ENCODE data around the gene DCTN4.
"Not testable (repeated sequence)": the region's sequence is repeated elsewhere in the genome, so short reads cannot be mapped to it uniquely, and the experiment has no call there.

The DCTN4 gene

DNA sequence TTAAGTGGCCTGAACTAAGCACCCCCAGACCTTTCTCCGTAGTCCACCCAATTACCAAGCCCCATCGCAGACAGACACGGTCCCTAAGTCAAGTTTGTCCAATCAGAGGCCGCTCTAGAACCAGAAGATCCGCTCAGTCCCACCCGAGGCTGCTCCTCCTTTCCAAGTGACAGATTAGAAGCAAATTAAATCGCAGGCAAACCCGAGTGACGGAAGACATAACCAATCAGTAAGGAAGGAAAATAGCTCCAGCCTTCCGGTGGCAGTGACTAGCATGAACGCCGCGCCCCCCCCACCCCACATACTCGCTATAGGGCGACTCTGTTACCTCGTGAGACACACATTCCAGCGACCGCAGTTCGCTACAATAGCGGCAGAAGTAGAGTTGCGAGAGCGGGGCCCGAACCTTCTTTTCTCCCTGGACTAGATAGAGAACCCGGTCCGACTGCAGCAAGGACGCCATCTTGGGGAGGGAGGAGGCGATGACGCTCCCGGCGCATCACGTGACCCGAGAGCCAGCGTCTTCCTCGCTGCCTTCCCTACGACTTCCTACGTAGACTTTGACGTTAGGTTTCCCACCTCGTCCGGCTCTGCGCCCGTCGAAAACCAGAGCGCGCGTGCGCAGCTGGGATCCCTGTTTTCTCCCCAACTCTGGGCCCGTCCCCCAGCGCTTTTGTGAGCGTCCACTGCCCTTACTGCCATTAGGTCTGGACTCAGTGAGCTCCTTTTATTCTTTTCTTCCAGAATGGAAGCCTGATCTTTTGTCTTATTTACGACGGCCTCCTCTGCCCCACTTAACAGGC lies at the start of gene DCTN4:
TSS of gene DCTN4 (minus strand) at position 487 of the 803 bp plus-strand sequence. CDS start at position 463, 24 bp downstream.
- in situ Hi-C loops (cut with MboI; ENCODE audit: low sequenced_read_pairs) = no loop called here

DNA sequence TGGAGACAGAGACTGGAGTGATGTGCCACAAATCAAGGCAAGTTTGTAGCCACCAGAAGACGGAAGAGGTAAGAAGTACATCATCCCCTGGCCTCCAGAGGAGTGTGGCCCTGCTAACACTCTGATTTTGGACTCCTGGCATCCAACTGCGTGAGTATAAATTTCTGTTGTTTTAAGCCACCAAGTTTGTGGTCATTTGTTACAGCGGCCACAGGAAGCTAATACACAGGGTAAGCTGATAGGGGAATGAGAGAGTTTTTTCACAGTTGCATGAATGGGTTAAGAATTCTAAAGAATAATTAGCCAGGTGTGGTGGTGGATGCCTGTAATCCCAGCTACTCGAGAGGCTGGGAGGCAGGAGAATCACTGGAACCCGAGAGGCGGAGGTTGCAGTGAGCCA lies 45.6 kb upstream of the DCTN4 start:
- in situ Hi-C loops (cut with MboI; ENCODE audit: low sequenced_read_pairs) = no loop called here

DNA sequence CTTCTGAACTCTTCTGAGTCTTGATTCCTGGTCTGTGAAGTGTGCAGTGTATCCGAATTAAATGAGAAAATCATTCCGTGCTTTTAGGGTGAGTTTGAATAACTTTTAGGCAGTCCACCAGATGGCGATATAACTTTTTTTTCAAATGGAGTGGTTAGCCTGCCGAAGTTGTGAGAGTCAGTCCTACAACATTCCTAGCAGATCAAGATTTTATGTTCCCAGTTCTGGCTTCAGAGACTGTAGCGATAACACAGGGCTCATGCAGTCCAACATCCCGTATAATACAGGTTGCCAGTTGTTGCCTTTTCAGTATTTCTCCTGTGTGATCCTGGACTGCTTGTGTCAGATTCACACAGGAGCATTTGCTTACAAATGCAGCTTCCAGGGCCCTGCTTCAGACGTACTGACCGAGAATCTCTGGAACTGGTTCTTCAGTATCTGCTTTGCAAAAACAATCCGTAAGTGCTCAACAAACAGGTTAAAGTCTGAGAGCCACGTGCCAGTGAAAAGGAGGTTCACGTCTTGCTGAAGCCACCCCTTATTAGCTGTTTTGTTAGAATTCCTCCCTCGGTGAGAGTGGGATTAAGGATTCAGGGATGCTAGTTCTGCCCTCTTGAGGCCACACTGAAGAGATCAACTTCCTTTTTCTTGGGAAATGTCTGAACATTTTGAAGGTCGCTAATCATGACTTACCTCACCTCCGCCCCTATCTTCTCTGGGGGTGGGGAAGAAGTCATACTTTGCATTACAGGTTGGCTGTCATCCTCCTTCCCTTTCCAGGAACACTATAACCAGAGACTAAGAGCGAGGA lies 42.5 kb upstream of the DCTN4 start:
- in situ Hi-C loops (cut with MboI; ENCODE audit: low sequenced_read_pairs) = no loop called here

DNA sequence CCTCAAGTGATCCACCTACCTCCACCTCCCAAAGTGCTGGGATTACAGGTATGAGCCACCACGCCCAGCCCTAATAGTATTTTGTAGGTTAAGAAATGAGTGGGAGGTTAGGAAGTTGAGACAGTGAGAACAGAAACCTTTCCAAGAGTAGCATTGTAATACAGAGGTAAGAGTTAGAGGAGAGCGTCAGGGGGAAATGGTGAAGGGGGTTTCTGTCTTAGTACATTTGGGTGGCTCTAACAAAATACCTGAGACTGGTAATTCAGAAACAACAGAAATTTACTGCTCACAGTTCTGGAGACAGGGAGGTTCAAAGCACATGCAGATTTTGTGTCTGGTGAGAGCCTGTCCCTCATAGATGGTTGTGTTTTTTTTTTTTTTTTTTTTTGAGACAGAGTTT lies 38.6 kb upstream of the DCTN4 start:
- in situ Hi-C loops (cut with MboI; ENCODE audit: low sequenced_read_pairs) = no loop called here

DNA sequence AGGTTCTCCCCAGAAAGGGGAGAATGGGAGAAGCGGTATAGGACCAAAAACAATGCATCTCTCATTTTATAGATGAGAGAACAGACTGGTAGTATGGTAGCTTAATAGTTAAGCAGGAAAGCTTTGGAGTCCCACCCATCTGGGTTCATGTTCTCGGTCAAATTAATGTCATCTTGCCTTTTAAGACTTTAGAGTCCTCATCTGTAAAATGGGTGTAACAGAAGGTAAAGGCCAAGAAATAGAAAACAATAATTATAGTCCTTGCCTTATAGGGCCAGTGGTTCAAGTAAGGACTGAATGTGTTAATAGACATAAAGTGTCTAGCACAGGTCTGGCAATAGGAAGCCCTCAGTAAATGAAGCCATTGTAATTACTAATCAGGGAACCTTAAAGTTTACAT lies 36.1 kb upstream of the DCTN4 start:
- in situ Hi-C loops (cut with MboI; ENCODE audit: low sequenced_read_pairs) = no loop called here

DNA sequence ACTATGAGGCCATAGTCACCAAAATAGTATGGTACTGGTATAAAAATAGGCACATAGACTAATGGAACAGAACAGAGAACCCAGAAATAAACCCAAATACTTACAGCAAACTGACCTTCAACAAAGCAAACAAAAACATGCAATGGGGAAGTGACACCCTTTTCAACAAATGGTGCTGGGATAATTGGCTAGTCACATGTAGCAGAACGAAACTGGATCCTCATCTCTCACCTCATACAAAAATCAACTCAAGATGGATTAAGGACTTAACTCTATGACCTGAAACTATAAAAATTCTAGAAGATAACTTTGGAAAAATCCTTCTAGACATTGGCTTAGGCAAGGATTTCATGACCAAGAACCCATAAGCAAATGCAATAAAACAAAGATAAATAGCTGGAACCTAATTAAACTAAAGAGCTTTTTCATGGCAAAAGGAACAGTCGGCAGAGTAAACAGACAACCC lies 34.6 kb upstream of the DCTN4 start:
- in situ Hi-C loops (cut with MboI; ENCODE audit: low sequenced_read_pairs) = not testable (repeated sequence)

DNA sequence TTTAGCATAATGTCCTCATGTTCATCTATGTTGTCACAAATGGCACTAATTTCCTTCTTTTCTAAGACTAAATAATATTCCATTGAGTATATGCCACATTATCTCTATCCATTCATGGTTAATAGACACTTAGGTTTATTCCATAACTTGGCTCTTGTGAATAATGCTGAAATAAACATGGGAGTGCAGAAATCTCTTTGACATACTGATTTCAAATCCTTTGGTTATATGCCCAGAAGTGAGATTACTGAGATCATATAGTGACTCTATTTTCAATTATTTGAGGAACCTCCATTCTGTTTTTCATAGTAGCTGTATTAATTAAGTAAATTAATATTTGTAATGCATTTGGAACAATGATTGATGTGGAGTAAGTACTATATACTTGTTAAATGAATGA lies 32.7 kb upstream of the DCTN4 start:
- in situ Hi-C loops (cut with MboI; ENCODE audit: low sequenced_read_pairs) = no loop called here

DNA sequence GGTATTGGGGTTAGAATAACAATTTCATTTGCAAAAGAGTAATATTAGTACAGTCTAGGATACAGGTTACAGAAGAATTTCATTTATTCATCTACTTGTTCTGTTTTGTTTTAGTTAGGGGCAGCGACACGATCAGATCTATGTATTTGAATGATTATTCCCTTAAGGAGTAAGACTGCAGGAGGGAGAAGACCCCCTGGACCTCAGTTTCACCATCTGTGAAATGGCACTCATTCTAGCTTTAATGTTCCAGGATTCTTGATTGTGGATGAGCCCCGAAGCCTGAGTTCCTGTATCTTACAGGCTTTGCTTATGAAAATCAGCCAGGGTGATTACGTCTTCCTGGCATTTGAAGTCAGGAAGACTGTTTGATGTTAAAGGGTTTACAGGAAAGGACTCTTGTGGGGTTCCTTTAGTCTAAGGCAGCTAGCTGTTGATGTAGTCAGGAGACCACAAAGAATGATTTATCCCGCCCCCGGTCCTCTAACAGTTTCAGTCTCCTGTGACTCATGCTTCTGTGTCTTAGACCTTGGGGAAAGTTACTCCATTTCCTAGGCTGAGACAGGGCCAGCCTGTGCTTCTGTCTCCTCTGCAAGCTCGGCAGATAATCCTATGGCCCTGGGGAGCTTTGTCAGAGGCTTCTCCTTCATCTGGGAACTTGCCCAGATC lies 31.3 kb upstream of the DCTN4 start:
- in situ Hi-C loops (cut with MboI; ENCODE audit: low sequenced_read_pairs) = no loop called here

DNA sequence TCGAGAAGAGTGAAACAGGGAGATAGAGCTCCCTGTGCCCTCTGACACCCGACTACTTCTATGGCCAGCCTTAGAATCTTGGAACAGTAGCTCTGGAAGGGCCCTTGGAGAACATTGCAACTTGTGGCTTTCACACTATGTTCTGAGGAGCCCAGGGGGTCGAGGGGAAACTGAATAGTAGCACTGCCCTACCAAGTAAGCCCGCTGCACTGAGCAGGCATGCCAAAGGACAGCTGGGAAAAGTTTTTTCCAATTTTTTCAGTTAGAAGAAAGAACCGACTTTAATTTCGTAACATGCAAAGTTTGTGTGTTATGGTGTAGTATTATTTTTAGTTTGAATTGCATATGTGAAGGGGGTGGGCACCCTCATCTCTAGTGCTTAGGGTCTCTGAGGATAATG lies 30.6 kb upstream of the DCTN4 start:
- in situ Hi-C loops (cut with MboI; ENCODE audit: low sequenced_read_pairs) = no loop called here

DNA sequence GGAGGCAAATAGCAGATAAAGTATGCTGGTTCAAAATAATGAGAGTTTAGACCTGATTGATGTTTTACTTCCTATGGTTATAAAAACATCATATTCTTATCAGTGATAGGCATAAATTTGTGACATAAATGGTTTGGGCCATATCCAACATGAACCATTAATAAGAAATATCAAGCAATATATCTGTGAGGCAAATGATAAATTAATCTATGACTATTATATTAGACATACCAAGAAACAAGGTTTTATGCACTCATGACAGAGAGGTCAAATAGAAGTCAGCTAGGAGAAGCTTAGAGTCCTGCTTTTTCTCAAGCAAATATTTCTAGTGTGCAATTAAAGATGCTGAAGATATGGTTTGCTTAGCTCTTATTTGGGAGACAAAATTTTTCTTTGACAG lies 30.2 kb upstream of the DCTN4 start:
- in situ Hi-C loops (cut with MboI; ENCODE audit: low sequenced_read_pairs) = no loop called here

DNA sequence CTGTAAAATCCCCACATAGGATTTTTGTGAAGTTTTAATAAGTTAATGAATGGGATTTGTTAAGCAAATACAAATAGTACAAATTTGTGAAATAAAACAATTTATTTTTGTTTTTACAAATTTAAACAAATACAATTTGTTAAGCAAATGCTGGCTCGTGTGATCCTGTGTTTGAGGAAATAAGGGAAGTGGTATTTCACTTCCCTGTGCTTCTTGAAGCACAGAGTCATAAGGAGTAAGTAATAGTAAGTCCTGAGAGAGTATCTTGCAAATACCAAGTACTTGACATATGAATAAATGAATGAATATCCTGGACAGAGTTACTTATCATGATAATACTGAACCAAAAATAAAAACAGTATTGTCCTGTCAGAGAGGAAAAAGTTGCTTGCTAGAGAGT lies 28.8 kb upstream of the DCTN4 start:
- in situ Hi-C loops (cut with MboI; ENCODE audit: low sequenced_read_pairs) = no loop called here

DNA sequence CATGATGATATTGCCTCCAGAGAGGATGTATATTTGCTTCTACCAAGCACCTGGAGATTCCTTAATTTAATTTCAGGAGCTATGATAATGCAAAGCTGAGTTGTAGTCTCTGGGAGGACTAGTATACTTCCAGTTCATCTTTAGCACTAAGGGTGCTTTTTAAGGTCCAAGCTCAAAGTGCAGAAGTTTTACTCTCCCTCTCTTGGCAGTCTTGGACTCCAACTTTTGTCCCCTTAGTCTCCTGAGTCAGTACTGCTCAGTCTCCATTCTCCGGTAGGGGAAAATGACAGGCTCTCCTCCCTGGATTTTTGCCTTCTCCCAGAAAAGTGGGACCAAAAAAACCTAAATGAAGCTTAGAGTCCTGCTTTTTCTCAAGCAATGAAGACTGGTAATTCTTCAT lies 28.1 kb upstream of the DCTN4 start:
- in situ Hi-C loops (cut with MboI; ENCODE audit: low sequenced_read_pairs) = no loop called here

DNA sequence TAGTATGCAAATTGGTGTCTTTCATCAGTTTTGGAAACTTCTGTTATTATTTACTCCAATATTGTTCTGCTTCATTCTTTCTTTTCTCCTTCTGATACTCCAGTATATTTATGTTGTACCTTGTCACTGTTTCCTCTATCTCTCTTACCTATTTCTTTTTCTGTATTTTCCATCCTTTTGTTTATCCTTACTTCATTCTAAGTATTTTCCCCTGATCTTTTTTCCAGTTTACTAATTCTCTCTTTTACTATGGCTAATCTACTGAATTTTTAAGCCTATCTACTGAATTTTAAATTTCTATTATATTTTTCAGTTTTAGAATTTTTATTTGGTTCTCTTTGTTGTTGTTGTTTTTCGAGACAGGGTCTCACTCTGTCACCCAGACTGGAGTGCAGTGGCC lies 27.1 kb upstream of the DCTN4 start:
- in situ Hi-C loops (cut with MboI; ENCODE audit: low sequenced_read_pairs) = no loop called here

DNA sequence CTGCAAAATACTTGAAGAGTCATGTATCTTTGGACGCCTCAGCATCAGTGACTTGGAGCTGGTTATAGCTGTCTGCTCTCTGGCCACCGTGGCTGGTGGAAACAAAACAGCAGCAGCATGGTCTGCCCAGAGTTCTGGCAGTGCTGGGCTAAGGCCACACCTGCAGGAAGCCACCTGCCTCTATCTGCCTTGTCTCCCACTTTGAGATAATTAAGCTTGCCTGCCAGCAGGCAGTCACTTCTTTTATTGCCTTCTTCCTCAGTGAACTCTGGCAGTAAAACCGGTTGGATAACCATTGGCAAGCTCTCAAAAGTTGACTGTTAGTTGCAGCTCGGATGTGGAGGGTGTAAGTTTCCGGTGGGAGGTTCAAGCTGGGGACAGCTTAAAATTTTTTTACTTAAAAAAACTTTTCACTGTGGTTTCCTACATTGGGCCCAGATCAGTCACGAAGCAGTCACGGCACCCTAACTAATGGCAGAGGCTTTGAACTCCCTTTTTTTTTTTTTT lies 24.7 kb upstream of the DCTN4 start:
- in situ Hi-C loops (cut with MboI; ENCODE audit: low sequenced_read_pairs) = no loop called here

DNA sequence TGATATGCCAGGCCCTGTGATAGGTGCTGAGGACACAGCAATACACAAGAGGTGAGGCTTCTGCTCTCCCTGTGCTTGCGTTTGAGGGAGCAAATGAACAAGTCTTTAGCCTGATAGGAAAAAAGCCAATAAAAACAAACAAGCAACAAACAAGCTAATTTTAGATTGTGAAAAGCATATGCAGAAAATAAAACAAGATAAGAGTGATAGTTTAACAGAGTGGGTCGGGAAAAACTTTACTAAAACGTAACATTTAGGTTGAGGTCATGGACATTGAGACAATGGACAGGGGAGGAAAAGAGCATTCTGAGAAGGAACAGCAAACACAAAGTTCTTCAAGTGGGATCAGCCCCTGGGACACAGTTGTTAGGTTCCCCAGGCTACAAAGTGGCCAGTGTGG lies 24.0 kb upstream of the DCTN4 start:
- in situ Hi-C loops (cut with MboI; ENCODE audit: low sequenced_read_pairs) = no loop called here

DNA sequence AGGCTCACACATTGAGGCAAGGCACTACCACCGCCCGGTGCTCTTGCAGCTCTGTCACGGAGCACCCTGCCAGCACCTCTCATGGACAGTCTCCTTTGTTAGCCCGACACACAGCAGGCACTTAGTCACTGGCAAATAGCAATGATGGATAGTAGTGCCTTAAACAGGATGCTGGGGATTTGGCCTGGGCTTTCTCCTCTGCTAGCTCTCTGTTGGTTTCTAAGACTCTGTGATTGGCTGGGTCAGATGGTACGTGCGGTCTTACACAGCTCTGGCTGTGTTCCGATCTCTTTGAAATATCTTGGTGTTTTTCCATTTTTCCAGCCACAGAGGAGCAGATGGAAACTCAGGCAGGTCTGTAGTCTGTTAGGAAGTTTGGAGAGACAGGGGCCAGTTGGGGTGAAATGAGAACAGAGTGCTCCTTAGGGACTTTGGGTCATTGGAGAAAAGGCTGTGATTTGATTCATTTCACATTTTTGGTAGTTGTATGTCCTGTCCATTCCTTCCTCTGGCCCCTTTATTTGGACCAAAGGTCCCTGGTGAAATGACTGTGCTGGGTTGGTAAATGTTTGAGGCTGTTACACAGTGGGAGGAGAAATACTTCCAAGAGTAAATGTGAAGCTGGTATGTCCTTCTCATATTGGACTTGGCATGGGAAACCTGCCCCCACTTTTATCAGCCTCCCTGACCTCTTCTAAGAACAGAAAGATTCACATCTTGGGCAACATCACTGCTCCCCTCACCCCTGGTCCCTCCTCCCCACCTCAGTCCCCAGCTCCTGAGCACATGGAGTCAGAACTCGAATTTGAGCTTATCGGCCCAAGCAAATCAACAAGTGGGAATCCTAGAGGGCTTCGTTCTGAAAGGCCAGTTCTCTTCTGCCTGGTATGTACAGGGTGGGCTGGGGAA lies 23.1 kb upstream of the DCTN4 start:
- in situ Hi-C loops (cut with MboI; ENCODE audit: low sequenced_read_pairs) = no loop called here

DNA sequence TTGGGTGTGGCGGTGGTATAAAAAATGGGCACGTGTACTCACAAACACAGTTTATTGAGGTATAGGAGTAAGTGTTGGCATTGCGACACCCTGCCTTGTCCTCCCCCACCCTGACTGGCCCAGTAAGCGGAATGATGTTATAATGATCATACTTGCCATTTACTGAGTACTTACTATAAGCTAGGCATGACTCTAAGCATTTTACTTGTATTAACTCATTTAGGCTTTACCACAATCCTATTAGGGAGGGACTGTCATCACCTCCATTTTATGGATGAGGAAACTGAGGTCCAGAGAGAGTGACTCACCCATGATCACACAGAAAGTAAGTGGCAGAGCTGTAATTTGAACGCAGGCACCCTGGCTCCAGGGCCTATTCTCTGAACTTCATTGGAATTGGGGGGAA lies 22.0 kb upstream of the DCTN4 start:
- in situ Hi-C loops (cut with MboI; ENCODE audit: low sequenced_read_pairs) = no loop called here

DNA sequence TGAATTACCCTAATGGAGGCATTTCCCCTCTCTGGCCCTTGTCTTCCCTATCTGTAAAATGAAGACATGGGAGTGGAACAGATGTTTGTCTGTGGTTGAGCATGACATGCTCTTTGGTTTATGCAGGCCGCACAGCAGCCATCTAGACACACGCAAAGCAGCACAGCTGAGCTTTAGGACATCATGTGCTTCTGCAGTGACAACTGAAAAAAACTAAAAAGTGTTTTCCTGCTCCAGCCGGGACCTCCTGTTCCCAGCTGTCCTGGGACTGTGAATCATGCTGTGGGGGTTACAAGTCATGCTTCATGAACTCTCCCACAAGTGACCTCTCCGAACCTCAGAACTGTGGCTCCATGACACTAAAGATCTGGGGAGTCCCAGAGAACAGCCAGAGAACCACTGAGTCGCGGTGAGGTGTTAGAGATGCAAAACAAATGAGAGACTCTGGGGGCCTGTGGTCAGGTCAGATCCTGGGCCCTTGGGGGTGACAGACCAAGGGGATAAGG lies 21.4 kb upstream of the DCTN4 start:
- in situ Hi-C loops (cut with MboI; ENCODE audit: low sequenced_read_pairs) = no loop called here

DNA sequence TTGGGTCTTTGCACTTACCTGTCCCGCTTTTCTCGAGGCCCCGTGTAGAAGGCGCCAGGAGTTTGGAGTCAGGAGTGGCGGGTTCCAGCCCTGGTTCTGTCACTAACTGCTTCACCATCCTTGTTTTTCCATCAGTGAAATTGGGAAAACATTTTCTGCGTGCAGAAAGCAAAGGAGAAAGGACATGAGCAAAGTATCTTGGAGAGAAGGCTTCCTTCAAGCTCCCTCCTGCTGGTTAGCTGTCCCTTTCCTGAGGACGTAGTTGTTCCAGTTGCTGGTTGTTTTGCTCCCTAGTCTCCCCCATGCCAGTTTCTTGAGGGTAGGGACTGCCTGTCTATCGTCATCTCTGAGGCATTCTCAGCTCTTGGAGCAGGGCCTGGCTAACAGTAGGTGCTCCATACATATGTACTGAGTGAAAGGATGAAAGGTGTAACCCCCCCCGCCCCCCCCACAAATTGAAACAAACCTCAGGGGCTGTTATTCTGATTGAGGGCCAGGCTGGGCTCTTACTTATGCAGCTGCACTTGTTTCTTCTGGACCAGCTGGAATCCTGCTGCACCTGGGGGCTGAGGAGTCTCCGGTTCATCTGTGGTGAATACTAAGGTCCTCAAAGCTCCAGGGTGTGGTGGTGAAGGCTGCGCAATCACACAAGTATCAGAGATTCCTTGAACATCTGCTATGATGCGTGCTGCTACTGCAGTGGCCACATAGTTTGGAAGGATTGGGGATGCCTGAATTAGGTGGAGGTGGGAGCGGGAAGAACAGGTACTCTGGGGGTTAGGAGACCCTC lies 20.8 kb upstream of the DCTN4 start:
- in situ Hi-C loops (cut with MboI; ENCODE audit: low sequenced_read_pairs) = no loop called here

All from HL-60/S4 (cell line).